T47D (cell line): Measurements from ENCODE around the gene ADAP1.

ENCODE experiments used
- DNase-seq, 2 experiments: peaks; one replicate each; pipeline versions ENCODE4 v3.0.0 to v3.0.0-alpha.2; 2011 to 2012; ENCODE audit warnings: low read depth in 1 of 2, low spot score in 1 of 2
- JUND ChIP-seq: IDR thresholded peaks from 2 replicates; pipeline ENCODE4 v1.6.1; 2012; ENCODE audit warnings: low read depth
- in situ Hi-C: cut with HindIII; loops from 2 replicates; pipeline ENCODE4 v1.10.0; 2016; ENCODE audit warnings: low sequenced_read_pairs, low pct_unique_long_range_greater_than_20kb

ADAP1 gene

GRCh38 chr7:906776-907157, 47.7 kb downstream of the ADAP1 start:
- DNase-seq = no peak
- TF ChIP-seq JUND = no peak
- in situ Hi-C loops = no loop called here

DNA sequence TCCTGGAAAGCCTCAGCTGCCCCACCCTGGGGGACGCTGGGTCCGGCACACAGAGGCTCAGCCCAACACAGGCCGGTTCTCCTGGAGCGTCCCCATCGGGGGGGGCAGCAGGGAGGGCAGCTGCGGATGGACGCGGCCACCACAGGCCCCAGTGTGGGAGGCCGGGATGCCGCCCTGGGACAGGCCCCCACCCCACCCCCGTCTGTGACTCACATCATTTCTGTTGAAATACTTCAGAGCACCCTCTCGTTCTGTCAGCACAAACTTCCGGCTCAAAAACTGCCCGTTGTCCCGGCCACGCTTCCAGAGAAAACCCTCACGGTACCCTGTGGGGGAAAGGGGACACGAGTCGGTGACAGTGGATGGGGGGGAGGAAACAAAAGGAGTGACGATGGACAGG, 49.6 kb downstream of the ADAP1 start:
- DNase-seq = no peak

GRCh38 chr7:903921-904755, 50.3 kb downstream of the ADAP1 start:
- in situ Hi-C loops = no loop called here
- no peak for TF ChIP-seq JUND
- no peak for DNase-seq

More for the DNA sequence above, 49.6 kb downstream of the ADAP1 start:
- no peak for TF ChIP-seq JUND
- in situ Hi-C loops = no loop called here

DNA sequence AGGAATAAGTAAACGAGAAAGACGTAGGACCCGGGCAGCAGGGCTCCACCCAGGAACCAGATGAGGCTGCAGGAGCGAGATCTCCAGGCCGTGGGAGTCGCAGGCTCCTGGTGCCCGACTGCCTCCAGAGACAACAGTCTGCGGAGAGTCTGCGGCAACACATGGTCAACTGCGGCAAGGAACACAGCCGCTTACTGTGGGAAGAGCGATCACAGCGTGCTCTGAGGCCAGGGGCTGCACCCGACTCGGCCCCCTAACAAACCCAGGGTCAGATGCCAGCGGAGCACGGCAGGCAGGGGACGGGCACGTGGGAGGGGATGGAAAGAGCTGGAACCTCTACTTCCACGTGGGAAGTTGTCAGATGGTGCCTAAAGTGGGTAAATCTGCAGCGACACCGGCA, 51.5 kb downstream of the ADAP1 start:
- no peak for TF ChIP-seq JUND
- in situ Hi-C loops = no loop called here
- DNase-seq = no peak

GRCh38 chr7:901388-902154, 52.9 kb downstream of the ADAP1 start:
- in situ Hi-C loops = no loop called here
- DNase-seq = peak; percentile 96 to 99
- TF ChIP-seq JUND = no peak

GRCh38 chr7:901041-901387, 53.5 kb downstream of the ADAP1 start:
- DNase-seq = no peak
- TF ChIP-seq JUND = no peak
- in situ Hi-C loops = no loop called here

DNA sequence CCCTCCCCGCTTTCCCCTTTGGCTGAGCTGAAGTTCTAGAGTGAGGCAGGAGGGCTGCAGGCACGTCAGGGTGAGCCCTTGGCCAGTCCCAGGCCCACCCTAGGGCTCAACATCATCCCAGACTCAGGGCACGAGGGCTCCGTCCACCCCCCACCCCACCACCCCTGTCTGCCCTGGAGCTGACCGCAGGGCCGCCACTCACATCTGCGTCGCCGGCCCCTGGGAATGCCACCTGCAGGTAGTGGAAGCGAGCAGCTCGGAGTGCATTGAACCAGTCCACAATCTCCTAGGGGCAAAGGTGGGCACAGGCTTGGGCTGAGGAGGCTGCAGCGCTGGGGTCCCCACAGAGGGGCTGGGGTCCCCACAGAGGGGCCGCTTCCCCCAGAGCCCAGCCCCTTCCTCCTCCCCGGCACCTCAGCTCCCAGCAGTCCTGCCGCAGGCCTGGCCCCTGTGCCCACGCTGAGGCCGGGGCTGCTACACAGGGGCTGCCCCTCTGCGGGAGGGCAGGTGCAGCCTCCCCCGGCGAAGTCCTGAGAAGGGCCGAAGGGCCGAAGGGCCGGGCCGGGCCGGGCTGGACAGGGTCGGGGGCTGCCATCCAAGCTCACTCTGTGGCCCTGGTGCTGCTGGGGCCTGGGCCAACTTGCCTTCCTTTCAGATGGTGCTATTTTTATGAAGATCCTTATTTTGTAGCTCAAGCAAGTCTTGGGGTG, 54.0 kb downstream of the ADAP1 start:
- TF ChIP-seq JUND = no peak
- no peak for DNase-seq
- in situ Hi-C loops = no loop called here

DNA sequence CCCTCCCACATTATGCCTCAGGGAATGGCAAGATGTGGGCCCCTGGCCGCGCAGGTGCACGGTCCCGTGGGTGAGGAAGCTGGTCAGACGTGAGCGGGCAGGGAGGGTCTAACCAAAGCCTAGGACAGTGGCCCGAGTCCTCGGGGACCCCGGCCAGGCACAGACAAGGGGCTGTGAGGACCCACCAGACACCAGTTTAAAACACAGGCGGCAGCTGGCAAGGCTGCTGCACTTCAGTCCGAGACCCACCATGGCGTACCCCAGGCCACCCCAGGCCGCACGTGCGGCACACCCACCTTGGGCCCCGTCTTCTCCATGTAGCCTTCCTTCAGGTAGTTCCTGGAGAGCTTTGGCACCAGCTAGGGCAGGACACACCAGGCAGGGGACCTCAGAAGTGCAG, 54.7 kb downstream of the ADAP1 start:
- in situ Hi-C loops = no loop called here
- no peak for DNase-seq
- no peak for TF ChIP-seq JUND

GRCh38 chr7:898855-899681, 55.4 kb downstream of the ADAP1 start:
- TF ChIP-seq JUND = no peak
- DNase-seq = no peak
- in situ Hi-C loops = no loop called here

DNA sequence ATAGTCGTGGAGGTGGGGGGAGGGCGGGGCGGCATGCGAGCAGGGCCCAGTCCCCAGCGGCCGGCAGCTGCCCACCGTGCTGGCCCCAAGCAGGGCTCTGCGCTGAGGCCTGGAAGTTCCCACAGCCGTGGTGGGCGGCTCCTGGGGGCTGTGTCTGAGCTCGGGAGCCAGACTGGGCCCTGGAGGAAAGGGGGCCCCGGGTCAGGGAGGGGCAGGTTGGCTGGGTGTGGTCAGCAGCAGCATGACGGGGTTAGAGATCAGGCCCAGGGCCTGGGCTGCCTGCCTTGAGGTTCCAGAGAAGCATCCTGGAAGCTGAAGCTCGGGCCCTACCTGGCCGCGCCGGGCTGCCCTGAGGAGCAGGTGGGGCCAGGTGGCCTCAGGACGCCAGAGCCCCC, 56.0 kb downstream of the ADAP1 start:
- TF ChIP-seq JUND = no peak
- no peak for DNase-seq
- in situ Hi-C loops = no loop called here

GRCh38 chr7:897771-898376, 56.6 kb downstream of the ADAP1 start:
- DNase-seq = peak in 1 of 2 experiments; percentile 68
- in situ Hi-C loops = no loop called here

GRCh38 chr7:897086-897485, 57.4 kb downstream of the ADAP1 start:
- no peak for DNase-seq
- TF ChIP-seq JUND = no peak
- in situ Hi-C loops = no loop called here

More at GRCh38 chr7:897771-898376, 56.6 kb downstream of the ADAP1 start:
- TF ChIP-seq JUND = no peak
